DMS153 treated with DMSO at 0.1 percent for 48 hours (cell line): Measurements from ENCODE around the gene CLEC18B.
"Not testable (repeated sequence)": the region's sequence is repeated elsewhere in the genome, so short reads cannot be mapped to it uniquely, and the experiment has no call there.

Source experiments
- DNase-seq: peaks from one replicate; lab custom pipeline; 2025; ENCODE audit not compliant: unreplicated experiment; lab: John Stamatoyannopoulos, UW

Gene CLEC18B

GRCh38 chr16:74420612-74421481 is at the start of gene CLEC18B:
Gene CLEC18B, minus strand, starts transcription at chr16:74421478. Its CDS starts 208 bp downstream, at chr16:74421270.
- DNase-seq: not testable (repeated sequence)

- no peak for DNase-seq
These were observed 48.7 kb upstream of the CLEC18B start for GRCh38 chr16:74469946-74470478.

GRCh38 chr16:74468807-74469525 is 47.7 kb upstream of the CLEC18B start:
- DNase-seq: no peak

- DNase-seq: no peak
These were observed 45.6 kb upstream of the CLEC18B start for GRCh38 chr16:74466872-74467271.

- DNase-seq: no peak
These were observed 44.8 kb upstream of the CLEC18B start for GRCh38 chr16:74465851-74466685.

GRCh38 chr16:74465281-74465680 is 44.0 kb upstream of the CLEC18B start:
- DNase-seq: no peak

GRCh38 chr16:74463888-74464287 is 42.6 kb upstream of the CLEC18B start:
- DNase-seq: no peak

GRCh38 chr16:74462361-74462760 is 41.1 kb upstream of the CLEC18B start:
- DNase-seq: no peak

GRCh38 chr16:74461826-74462225 is 40.5 kb upstream of the CLEC18B start:
- no peak for DNase-seq

GRCh38 chr16:74460542-74460941 is 39.3 kb upstream of the CLEC18B start:
- no peak for DNase-seq

- DNase-seq: no peak
These were observed 35.0 kb upstream of the CLEC18B start for GRCh38 chr16:74456290-74456625.

- DNase-seq: no peak
These were observed 34.5 kb upstream of the CLEC18B start for GRCh38 chr16:74455619-74456289.

GRCh38 chr16:74455213-74455612 is 33.9 kb upstream of the CLEC18B start:
- DNase-seq: no peak

- no peak for DNase-seq
These were observed 30.9 kb upstream of the CLEC18B start for GRCh38 chr16:74451951-74452758.

- no peak for DNase-seq
These were observed 29.9 kb upstream of the CLEC18B start for GRCh38 chr16:74450967-74451760.

- DNase-seq: no peak
These were observed 29.0 kb upstream of the CLEC18B start for GRCh38 chr16:74450236-74450635.

GRCh38 chr16:74449470-74449869 is 28.2 kb upstream of the CLEC18B start:
- no peak for DNase-seq

- no peak for DNase-seq
These were observed 27.7 kb upstream of the CLEC18B start for GRCh38 chr16:74448990-74449389.

- DNase-seq: no peak
These were observed 26.3 kb upstream of the CLEC18B start for GRCh38 chr16:74447578-74447977.
